ENCODE measurements around the gene ARID5B.

The ARID5B gene

DNA sequence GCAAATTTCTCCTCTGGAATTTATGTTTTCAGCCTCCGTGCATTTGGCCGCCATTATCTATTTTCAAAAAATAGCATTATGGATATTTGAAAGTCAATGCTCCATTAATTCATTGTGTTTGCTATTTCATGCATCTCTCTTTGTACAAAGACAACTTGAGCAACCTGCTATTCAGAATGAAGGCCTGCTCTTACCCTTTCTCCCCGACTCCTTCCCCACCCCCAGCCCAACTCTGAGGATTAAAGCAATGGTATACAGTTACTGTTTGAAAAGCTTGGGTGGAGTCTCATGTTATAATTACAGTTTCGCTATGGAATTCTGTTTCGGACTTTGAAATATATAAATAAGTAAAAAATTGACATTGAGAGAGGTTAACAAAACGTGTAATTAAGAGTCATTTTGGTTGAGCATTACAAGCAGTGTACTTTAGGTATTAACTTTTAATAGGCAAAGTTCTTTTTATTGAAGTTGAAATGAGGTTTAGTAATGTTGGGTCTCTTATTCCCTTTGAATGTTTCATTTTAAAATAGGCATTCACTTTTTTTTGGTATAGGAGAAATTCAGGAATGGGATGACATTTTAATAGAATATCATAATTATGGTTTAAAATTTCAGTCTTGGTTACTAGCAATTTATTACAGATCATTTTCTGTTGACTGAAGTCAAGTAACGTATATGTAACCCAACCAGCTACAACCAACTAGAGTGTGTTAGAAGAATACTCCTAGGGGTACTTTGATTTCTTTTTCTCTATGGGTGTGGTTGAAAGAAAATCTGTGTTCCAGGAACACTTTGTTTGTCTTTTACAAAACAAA, 93.1 kb downstream of the ARID5B start:
- TF ChIP-seq EZH2 (IDR thresholded peaks at IDR 0.05; ENCODE audit: borderline replicate concordance, low read depth, low read length, severe bottlenecking): no peak
- TF ChIP-seq, protein P1, sequence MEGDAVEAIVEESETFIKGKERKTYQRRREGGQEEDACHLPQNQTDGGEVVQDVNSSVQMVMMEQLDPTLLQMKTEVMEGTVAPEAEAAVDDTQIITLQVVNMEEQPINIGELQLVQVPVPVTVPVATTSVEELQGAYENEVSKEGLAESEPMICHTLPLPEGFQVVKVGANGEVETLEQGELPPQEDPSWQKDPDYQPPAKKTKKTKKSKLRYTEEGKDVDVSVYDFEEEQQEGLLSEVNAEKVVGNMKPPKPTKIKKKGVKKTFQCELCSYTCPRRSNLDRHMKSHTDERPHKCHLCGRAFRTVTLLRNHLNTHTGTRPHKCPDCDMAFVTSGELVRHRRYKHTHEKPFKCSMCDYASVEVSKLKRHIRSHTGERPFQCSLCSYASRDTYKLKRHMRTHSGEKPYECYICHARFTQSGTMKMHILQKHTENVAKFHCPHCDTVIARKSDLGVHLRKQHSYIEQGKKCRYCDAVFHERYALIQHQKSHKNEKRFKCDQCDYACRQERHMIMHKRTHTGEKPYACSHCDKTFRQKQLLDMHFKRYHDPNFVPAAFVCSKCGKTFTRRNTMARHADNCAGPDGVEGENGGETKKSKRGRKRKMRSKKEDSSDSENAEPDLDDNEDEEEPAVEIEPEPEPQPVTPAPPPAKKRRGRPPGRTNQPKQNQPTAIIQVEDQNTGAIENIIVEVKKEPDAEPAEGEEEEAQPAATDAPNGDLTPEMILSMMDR (IDR thresholded peaks at IDR 0.05; ENCODE audit: borderline replicate concordance, extremely low read depth, low read length, poor library complexity, severe bottlenecking): no peak
- no peaks in the 10 kb centered on the region for H3K4me1 ChIP-seq (ENCODE audit: insufficient read depth, low read length)
- H3K27me3 ChIP-seq (ENCODE audit: insufficient read depth, low read length, poor library complexity): no peaks in the 10 kb centered on the region
- no peaks in the 10 kb centered on the region for H3K36me3 ChIP-seq (ENCODE audit: insufficient read depth, low read length)
- no peaks in the 10 kb centered on the region for H3K9me3 ChIP-seq (ENCODE audit: insufficient read depth, low read length, severe bottlenecking)
- no peak overlapping the region for H3K4me3 ChIP-seq (ENCODE audit: low read depth in 1 of 2, low read length in 2 of 2)
- H3K27ac ChIP-seq (ENCODE audit: low read length): no peak overlapping the region
- H3K4me2 ChIP-seq (ENCODE audit: insufficient read depth, low read length): no peak overlapping the region
- H2AFZ ChIP-seq (ENCODE audit: low read depth, low read length): no peak overlapping the region
- H3K79me2 ChIP-seq (ENCODE audit: insufficient read depth, low read length): no peaks in the 10 kb centered on the region
- no peaks in the 10 kb centered on the region for H4K20me1 ChIP-seq (ENCODE audit: insufficient read depth, low read length)
- no peak for DNase-seq
- H3K9ac ChIP-seq (ENCODE audit: low read depth, low read length): no peak overlapping the region
- ATAC-seq (ENCODE audit: insufficient read depth, low read depth): no peak

DNA sequence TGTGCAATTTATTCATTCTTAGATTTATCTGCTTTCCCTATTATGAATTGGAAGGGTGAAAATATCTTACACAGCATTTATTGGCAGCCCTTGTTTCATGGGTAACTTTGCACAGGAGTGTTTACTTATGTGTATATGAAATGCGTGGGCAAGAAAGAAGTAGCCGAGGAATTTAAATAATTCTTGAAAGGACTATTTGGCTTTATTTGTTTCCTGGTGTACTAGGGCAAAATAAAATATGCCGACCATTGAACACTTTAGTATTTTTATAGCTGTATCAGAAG, 93.7 kb downstream of the ARID5B start:
- no peaks in the 10 kb centered on the region for H3K9me3 ChIP-seq (ENCODE audit: insufficient read depth, low read length, severe bottlenecking)
- no peak overlapping the region for H3K4me2 ChIP-seq (ENCODE audit: insufficient read depth, low read length)

DNA sequence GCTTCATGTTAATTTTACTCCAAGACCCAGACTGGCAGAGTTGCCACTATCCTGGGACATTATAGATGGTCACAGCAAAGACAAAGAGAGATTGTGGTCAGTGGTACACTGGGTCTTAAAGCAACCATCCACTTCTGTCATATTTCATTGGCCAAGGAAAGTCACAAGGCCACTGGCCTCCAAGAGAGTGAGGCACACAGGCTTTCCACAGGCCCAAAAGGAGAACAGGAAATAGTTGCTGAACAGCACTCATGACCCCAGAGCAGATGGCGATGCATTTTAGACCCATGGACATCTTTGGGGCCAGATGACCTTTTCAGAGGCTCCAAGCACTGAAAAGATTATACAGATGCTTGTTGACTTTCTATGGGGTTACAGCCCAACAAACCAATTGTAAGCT, 97.4 kb downstream of the ARID5B start:
- Histone ChIP-seq H3K79me2 (ENCODE audit: insufficient read depth, low read length) (no peaks in the 10 kb centered on the region), H3K9me3 (ENCODE audit: insufficient read depth, low read length, severe bottlenecking) (no peaks in the 10 kb centered on the region), H3K9ac (ENCODE audit: low read depth, low read length) (no peak overlapping the region), H3K36me3 (ENCODE audit: insufficient read depth, low read length) (no peaks in the 10 kb centered on the region), H2AFZ (ENCODE audit: low read depth, low read length) (no peak overlapping the region), H3K27me3 (ENCODE audit: insufficient read depth, low read length, poor library complexity) (no peaks in the 10 kb centered on the region), H4K20me1 (ENCODE audit: insufficient read depth, low read length) (no peaks in the 10 kb centered on the region), H3K4me1 (ENCODE audit: insufficient read depth, low read length) (no peaks in the 10 kb centered on the region), H3K27ac (ENCODE audit: low read length) (no peak overlapping the region), H3K4me3 (ENCODE audit: low read depth in 1 of 2, low read length in 2 of 2) (no peak overlapping the region), H3K4me2 (ENCODE audit: insufficient read depth, low read length) (no peak overlapping the region)
- no peak for TF ChIP-seq EZH2 (IDR thresholded peaks at IDR 0.05; ENCODE audit: borderline replicate concordance, low read depth, low read length, severe bottlenecking)
- TF ChIP-seq, protein P1 (IDR thresholded peaks at IDR 0.05; ENCODE audit: borderline replicate concordance, extremely low read depth, low read length, poor library complexity, severe bottlenecking): no peak
- DNase-seq (no peak), ATAC-seq (ENCODE audit: insufficient read depth, low read depth) (no peak)

More for the DNA sequence above, 93.7 kb downstream of the ARID5B start:
- DNase-seq (no peak), ATAC-seq (ENCODE audit: insufficient read depth, low read depth) (no peak)
- TF ChIP-seq, protein P1 (IDR thresholded peaks at IDR 0.05; ENCODE audit: borderline replicate concordance, extremely low read depth, low read length, poor library complexity, severe bottlenecking): no peak
- TF ChIP-seq EZH2 (IDR thresholded peaks at IDR 0.05; ENCODE audit: borderline replicate concordance, low read depth, low read length, severe bottlenecking): no peak
- Histone ChIP-seq H3K27me3 (ENCODE audit: insufficient read depth, low read length, poor library complexity) (no peaks in the 10 kb centered on the region), H3K9ac (ENCODE audit: low read depth, low read length) (no peak overlapping the region), H3K36me3 (ENCODE audit: insufficient read depth, low read length) (no peaks in the 10 kb centered on the region), H3K79me2 (ENCODE audit: insufficient read depth, low read length) (no peaks in the 10 kb centered on the region), H3K27ac (ENCODE audit: low read length) (no peak overlapping the region), H4K20me1 (ENCODE audit: insufficient read depth, low read length) (no peaks in the 10 kb centered on the region), H2AFZ (ENCODE audit: low read depth, low read length) (no peak overlapping the region), H3K4me3 (ENCODE audit: low read depth in 1 of 2, low read length in 2 of 2) (no peak overlapping the region), H3K4me1 (ENCODE audit: insufficient read depth, low read length) (no peaks in the 10 kb centered on the region)
